Fibroblast of mammary gland (primary cell): ENCODE results near the gene AMDHD2.
"Not testable (repeated sequence)": the region's sequence is repeated elsewhere in the genome, so short reads cannot be mapped to it uniquely, and the experiment has no call there.

ENCODE experiments used
- DNase-seq: peaks from one replicate; pipeline ENCODE4 v3.0.0-alpha.2; 2010; ENCODE audit warnings: low read depth
- H3K4me3 ChIP-seq: 2 replicates; pipeline ENCODE4 v1.5.1; 2011; ENCODE audit warnings: low read depth, mild to moderate bottlenecking, low read length, moderate library complexity; ENCODE audit not compliant: control insufficient read depth
- CTCF ChIP-seq: conservative IDR thresholded peaks from 2 replicates; pipeline ENCODE4 v1.5.1; 2011; ENCODE audit warnings: low read depth, low read length, inconsistent platforms; ENCODE audit not compliant: control insufficient read depth, insufficient read depth

AMDHD2 gene

DNA sequence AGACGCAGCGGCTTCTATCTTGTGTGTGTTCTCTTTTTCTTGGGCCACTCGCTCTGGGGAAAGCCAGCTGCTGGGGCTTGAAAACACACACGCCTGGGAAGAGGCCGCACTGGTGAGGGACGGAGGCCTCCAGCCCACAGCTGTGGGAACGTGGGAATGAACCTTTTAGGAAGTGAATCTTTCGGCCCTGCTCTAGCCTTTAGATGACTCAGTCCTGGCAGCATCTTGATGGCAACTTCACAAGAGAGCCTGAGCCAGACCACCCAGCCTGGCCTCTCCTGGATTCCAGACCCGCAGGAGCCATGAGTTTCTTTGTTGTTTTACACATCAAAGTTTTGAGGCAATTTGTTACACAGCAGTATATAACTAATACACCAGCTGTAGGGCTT is 15.4 kb downstream of the AMDHD2 start:
- H3K4me3 ChIP-seq: no peak overlapping the region

DNA sequence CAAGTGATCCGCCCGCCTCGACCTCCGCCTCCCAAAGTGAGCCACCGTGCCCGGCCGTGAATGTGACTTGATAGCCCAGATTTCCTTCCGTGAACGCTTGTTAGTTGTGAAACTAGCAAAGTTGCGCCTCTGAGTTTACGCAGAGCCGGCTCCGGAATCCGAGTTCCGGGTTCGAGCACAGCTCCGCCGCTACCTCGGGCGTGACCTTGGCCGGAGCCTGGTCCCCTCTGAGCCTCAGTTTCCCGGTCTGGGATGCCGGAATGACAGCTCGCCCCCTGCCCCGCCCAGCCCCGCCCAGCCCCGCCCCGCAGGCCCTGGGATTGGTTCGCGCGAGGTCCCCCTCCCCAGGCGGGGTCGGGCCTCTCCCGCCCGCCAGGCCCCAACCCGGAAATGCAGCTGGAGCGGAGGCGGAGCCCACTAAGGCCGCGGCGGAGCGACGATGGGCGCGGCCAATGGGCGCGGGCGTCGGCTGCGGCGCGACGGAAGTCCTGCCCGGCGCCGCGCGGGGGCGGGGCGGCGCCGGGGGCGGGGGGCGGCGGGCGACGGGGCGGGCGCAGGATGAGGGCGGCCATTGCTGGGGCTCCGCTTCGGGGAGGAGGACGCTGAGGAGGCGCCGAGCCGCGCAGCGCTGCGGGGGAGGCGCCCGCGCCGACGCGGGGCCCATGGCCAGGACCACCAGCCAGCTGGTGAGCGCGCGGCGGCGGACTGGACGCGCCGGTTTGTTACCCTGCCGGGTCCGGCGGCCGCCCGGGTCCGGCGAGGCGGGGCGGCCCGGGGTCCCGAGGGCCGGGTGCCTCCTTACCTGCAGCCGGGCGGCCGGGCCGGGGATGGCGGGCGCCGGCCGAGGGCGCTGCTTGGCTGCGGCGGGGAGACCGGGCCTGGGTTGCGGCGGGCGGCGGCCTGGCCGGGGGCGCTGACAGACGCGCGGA is 17.5 kb downstream of the AMDHD2 start, which contains the start of gene PDPK1:
Gene PDPK1 (plus strand): TSS at position 571 of the 929 bp plus-strand sequence. CDS start 92 bp downstream, at position 663.
- peak; percentile 90 for DNase-seq
- TF ChIP-seq CTCF: no peak
- H3K4me3 ChIP-seq: peak within 1 kb of the TSS; percentile 69

More for the DNA sequence above, 15.4 kb downstream of the AMDHD2 start:
- peak; percentile 96 for DNase-seq
- TF ChIP-seq CTCF: no peak

- H3K4me3 ChIP-seq: peak overlapping the region; percentile 52
- not testable (repeated sequence) for DNase-seq
Measured at GRCh38 chr16:2539192-2539844, 19.1 kb downstream of the AMDHD2 start.

- H3K4me3 ChIP-seq: not testable (repeated sequence)
- TF ChIP-seq CTCF: peak; percentile 36
- peak; percentile 49 for DNase-seq
Measured at GRCh38 chr16:2539845-2540458, 19.8 kb downstream of the AMDHD2 start.

GRCh38 chr16:2540912-2541311 is 20.7 kb downstream of the AMDHD2 start:
- DNase-seq, H3K4me3 ChIP-seq: not testable (repeated sequence)

DNA sequence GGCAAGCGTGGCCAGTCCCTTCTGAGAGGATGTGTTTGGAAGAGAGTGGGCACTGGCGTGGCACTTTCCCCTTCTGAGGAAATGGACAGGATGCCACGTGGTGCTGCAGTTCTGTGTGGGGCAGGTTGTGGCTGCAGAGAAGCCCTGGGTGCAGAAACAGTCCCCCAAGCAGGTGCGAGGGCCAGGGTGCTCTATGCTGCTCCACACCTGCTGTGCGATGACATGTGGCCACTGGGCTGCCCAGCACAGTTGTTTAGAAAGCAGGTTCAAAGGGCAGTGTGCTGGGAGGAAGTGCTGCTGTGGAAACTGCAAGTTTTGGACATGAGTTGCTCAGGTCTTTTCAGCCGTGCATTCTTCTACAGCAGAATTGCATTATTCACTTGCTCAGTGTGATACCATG is 21.2 kb downstream of the AMDHD2 start:
- H3K4me3 ChIP-seq, DNase-seq: not testable (repeated sequence)

DNA sequence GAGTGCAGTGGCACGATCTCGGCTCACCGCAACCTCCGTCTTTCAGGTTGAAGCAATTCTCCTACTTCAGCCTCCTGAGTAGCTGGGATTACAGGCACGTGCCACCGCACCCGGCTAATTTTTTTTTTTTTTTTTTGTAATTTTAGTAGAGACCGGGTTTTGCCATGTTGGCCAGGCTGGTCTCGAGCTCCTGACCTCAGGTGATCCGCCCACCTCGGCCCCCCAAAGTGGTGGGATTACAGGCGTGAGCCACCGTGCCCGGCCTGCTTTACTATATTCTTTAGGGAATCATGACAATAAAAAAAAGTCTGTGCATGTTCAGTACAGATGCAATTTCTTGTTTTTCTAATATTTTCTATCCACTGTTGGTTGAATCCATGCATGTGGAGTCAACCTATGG is 23.6 kb downstream of the AMDHD2 start:
- not testable (repeated sequence) for H3K4me3 ChIP-seq, DNase-seq

- not testable (repeated sequence) for DNase-seq, H3K4me3 ChIP-seq
Measured at GRCh38 chr16:2550283-2550878, 30.2 kb downstream of the AMDHD2 start.

- not testable (repeated sequence) for H3K4me3 ChIP-seq
- peak; percentile 26 for TF ChIP-seq CTCF
- peak; percentile 61 for DNase-seq
Measured at GRCh38 chr16:2551420-2551889, 31.3 kb downstream of the AMDHD2 start.

DNA sequence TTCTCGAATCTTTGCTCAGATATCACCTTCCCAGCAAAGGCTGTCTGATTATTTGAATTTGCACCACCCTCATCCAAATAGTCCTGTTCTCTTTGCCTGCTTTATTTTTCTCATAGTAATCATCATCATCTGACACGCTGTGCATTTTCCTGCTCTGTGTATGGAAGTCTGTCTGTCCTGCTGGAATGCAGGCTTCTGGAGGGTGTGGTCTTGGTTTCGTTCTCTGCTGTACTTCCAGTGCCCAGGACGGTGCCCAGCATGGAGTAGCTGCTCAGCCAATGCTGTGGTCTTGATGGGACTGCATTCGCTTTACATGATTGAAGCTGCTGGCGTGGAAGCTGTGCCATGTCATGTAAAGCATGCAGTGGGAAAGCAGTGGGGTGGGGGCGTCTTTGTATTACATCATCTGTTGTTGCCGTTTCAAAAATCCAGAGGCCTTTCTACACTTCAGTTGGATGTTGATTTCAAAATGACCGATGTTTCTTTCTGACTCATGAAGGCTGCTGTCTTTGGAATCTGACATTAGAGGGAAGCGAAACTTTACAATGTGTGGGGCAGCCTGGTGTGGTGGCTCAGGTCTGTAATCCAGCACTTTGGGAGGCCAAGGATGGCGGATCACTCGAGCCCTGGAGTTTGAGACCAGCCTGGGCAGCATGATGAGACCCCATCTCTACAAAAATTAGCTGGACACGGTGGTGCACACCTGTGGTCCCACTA is 34.7 kb downstream of the AMDHD2 start:
- H3K4me3 ChIP-seq, DNase-seq: not testable (repeated sequence)

- DNase-seq, H3K4me3 ChIP-seq: not testable (repeated sequence)
Measured at GRCh38 chr16:2557150-2557549, 37.0 kb downstream of the AMDHD2 start.
